ENCODE data around the gene COA1. TPM values are rescaled to one million over a fixed set of nuclear protein-coding genes. Genes with fewer than 3 reads are reported as not detected.

COA1 gene
- total RNA-seq, 2 donors from 2014 or later, result 24.8 to 45.1 TPM

GRCh38 chr7:43671521-43671920 lies 57.8 kb downstream of the COA1 start:
- Histone ChIP-seq H3K4me3 (no peak overlapping the region), H3K4me1 (no peaks in the 10 kb centered on the region), H3K36me3 (no peaks in the 10 kb centered on the region), H3K27ac (no peak overlapping the region), H3K9me3 (no peaks in the 10 kb centered on the region), H3K9ac (ENCODE audit: low read depth in 2 of 2, low read length in 2 of 2) (no peak overlapping the region), H3K27me3 (no peaks in the 10 kb centered on the region)
- TF ChIP-seq CTCF (IDR thresholded peaks at IDR 0.05), result no peak
- intact Hi-C loops (cut with DNase I), result no loop called here
- no peak for DNase-seq

- Histone ChIP-seq H3K9me3 (no peaks in the 10 kb centered on the region), H3K36me3 (no peaks in the 10 kb centered on the region), H3K27me3 (no peaks in the 10 kb centered on the region), H3K9ac (ENCODE audit: low read depth in 2 of 2, low read length in 2 of 2) (no peak overlapping the region), H3K4me1 (no peaks in the 10 kb centered on the region), H3K27ac (no peak overlapping the region), H3K4me3 (no peak overlapping the region)
- DNase-seq, result no peak
- no peak for TF ChIP-seq CTCF (IDR thresholded peaks at IDR 0.05)
- intact Hi-C loops (cut with DNase I), result no loop called here
Observed at GRCh38 chr7:43669286-43670081, 59.8 kb downstream of the COA1 start.

- Histone ChIP-seq H3K36me3 (no peaks in the 10 kb centered on the region), H3K27ac (no peak overlapping the region), H3K9me3 (no peaks in the 10 kb centered on the region), H3K9ac (ENCODE audit: low read depth in 2 of 2, low read length in 2 of 2) (no peak overlapping the region), H3K27me3 (no peaks in the 10 kb centered on the region), H3K4me1 (no peaks in the 10 kb centered on the region), H3K4me3 (no peak overlapping the region)
- intact Hi-C loops (cut with DNase I), result no loop called here
- no peak for TF ChIP-seq CTCF (IDR thresholded peaks at IDR 0.05)
- no peak for DNase-seq
Observed at GRCh38 chr7:43668035-43668434, 61.3 kb downstream of the COA1 start.

- Histone ChIP-seq H3K27ac (no peak overlapping the region), H3K4me3 (no peak overlapping the region), H3K9me3 (no peaks in the 10 kb centered on the region), H3K36me3 (no peaks in the 10 kb centered on the region), H3K27me3 (no peaks in the 10 kb centered on the region), H3K9ac (ENCODE audit: low read depth in 2 of 2, low read length in 2 of 2) (no peak overlapping the region), H3K4me1 (no peaks in the 10 kb centered on the region)
- TF ChIP-seq CTCF (IDR thresholded peaks at IDR 0.05), result no peak
- DNase-seq, result no peak
- intact Hi-C loops (cut with DNase I), result no loop called here
Observed at GRCh38 chr7:43666938-43667337, 62.4 kb downstream of the COA1 start.

GRCh38 chr7:43664681-43665080 lies 64.6 kb downstream of the COA1 start:
- no peaks in the 10 kb centered on the region for H3K36me3 ChIP-seq
- intact Hi-C loops (cut with DNase I), result no loop called here
- no peak overlapping the region for H3K9ac ChIP-seq (ENCODE audit: low read depth in 2 of 2, low read length in 2 of 2)
- no peaks in the 10 kb centered on the region for H3K4me1 ChIP-seq
- H3K27me3 ChIP-seq, result no peaks in the 10 kb centered on the region
- H3K27ac ChIP-seq, result no peak overlapping the region
- TF ChIP-seq CTCF (IDR thresholded peaks at IDR 0.05), result no peak
- H3K4me3 ChIP-seq, result no peak overlapping the region
- DNase-seq, result no peak
- no peaks in the 10 kb centered on the region for H3K9me3 ChIP-seq

All from colonic mucosa (tissue), 4 donors.